ENCODE results near the gene MRPL41. TPM values are rescaled to one million over a fixed set of nuclear protein-coding genes. Genes with fewer than 3 reads are reported as not detected.

The MRPL41 gene
- 47.3 TPM for total RNA-seq
- polyA plus RNA-seq (ENCODE audit: insufficient read depth, low read depth, low replicate concordance) = 150 TPM
- long read RNA-seq, donor 1, transcript MRPL41-201 (2 exons, 1,262 nt) = major isoform, 53 of 60 reads
- long read RNA-seq, donor 1, partial matches to known transcripts = 7 of 60 reads
- long read RNA-seq, donor 1, other reads (novel, unspliced or antisense) = 0 of 60 reads
- long read RNA-seq, donor 2, transcript MRPL41-201 (2 exons, 1,262 nt) = major isoform, 47 of 55 reads
- long read RNA-seq, donor 2, partial matches to known transcripts = 8 of 55 reads
- long read RNA-seq, donor 2, other reads (novel, unspliced or antisense) = 0 of 55 reads
- long read RNA-seq, donor 3, transcript MRPL41-201 (2 exons, 1,262 nt) = major isoform, 58 of 58 reads
- long read RNA-seq, donor 3, partial matches to known transcripts = 0 of 58 reads
- long read RNA-seq, donor 3, other reads (novel, unspliced or antisense) = 0 of 58 reads
- long read RNA-seq, donor 4, transcript MRPL41-201 (2 exons, 1,262 nt) = major isoform, 57 of 57 reads
- long read RNA-seq, donor 4, partial matches to known transcripts = 0 of 57 reads
- long read RNA-seq, donor 4, other reads (novel, unspliced or antisense) = 0 of 57 reads
- long read RNA-seq, donor 5 = 0 reads
- long read RNA-seq, donor 6, transcript MRPL41-201 (2 exons, 1,262 nt) = major isoform, 86 of 101 reads
- long read RNA-seq, donor 6, partial matches to known transcripts = 15 of 101 reads
- long read RNA-seq, donor 6, other reads (novel, unspliced or antisense) = 0 of 101 reads
- long read RNA-seq, donor 7, transcript MRPL41-201 (2 exons, 1,262 nt) = major isoform, 51 of 55 reads
- long read RNA-seq, donor 7, partial matches to known transcripts = 0 of 55 reads
- long read RNA-seq, donor 7, other reads (novel, unspliced or antisense) = 4 of 55 reads
- long read RNA-seq, donor 8, transcript MRPL41-201 (2 exons, 1,262 nt) = major isoform, 62 of 77 reads
- long read RNA-seq, donor 8, partial matches to known transcripts = 15 of 77 reads
- long read RNA-seq, donor 8, other reads (novel, unspliced or antisense) = 0 of 77 reads
- long read RNA-seq, donor 9, transcript MRPL41-201 (2 exons, 1,262 nt) = major isoform, 27 of 27 reads
- long read RNA-seq, donor 9, partial matches to known transcripts = 0 of 27 reads
- long read RNA-seq, donor 9, other reads (novel, unspliced or antisense) = 0 of 27 reads
- long read RNA-seq, donor 10, transcript MRPL41-201 (2 exons, 1,262 nt) = major isoform, 50 of 50 reads
- long read RNA-seq, donor 10, partial matches to known transcripts = 0 of 50 reads
- long read RNA-seq, donor 10, other reads (novel, unspliced or antisense) = 0 of 50 reads

GRCh38 chr9:137551264-137552021 is at the start of gene MRPL41:
Gene MRPL41 (plus strand): TSS chr9:137551879. CDS start chr9:137552082, 203 bp downstream.
- intact Hi-C loops (cut with DNase I) = no loop called here
- H3K27ac ChIP-seq (ENCODE audit: low read depth in 2 of 2, low read length in 2 of 2) = peak within 1 kb of the TSS; percentile 63 to 86
- H3K36me3 ChIP-seq (ENCODE audit: control insufficient read depth in 2 of 3, insufficient read depth in 3 of 3, low read length in 3 of 3) = peaks cover 0 to 10% (median 4%) of the 10 kb centered on the region in 3 donors
- DNase-seq (peak; percentile 90 to 96 (median 93)), FAIRE-seq (no peak)
- no peaks in the 10 kb centered on the region for H3K27me3 ChIP-seq (ENCODE audit: control insufficient read depth, insufficient read depth, low read length)
- TF ChIP-seq, protein P1, sequence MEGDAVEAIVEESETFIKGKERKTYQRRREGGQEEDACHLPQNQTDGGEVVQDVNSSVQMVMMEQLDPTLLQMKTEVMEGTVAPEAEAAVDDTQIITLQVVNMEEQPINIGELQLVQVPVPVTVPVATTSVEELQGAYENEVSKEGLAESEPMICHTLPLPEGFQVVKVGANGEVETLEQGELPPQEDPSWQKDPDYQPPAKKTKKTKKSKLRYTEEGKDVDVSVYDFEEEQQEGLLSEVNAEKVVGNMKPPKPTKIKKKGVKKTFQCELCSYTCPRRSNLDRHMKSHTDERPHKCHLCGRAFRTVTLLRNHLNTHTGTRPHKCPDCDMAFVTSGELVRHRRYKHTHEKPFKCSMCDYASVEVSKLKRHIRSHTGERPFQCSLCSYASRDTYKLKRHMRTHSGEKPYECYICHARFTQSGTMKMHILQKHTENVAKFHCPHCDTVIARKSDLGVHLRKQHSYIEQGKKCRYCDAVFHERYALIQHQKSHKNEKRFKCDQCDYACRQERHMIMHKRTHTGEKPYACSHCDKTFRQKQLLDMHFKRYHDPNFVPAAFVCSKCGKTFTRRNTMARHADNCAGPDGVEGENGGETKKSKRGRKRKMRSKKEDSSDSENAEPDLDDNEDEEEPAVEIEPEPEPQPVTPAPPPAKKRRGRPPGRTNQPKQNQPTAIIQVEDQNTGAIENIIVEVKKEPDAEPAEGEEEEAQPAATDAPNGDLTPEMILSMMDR (IDR thresholded peaks at IDR 0.05; ENCODE audit: borderline replicate concordance, extremely low read depth, insufficient read depth) = peak; percentile 50
- peak within 1 kb of the TSS; percentile 33 to 88 (median 37) for H3K9ac ChIP-seq (ENCODE audit: low read length in 3 of 3)
- H3K4me3 ChIP-seq (ENCODE audit: low read length in 3 of 3) = peak within 1 kb of the TSS; percentile 50 to 84 (median 68)
- no peaks in the 10 kb centered on the region for H3K9me3 ChIP-seq (ENCODE audit: control insufficient read depth in 2 of 3, insufficient read depth in 1 of 3, low read length in 3 of 3)
- peaks cover 0 to 11% (median 5%) of the 10 kb centered on the region in 3 donors for H3K4me1 ChIP-seq (ENCODE audit: control insufficient read depth in 2 of 3, insufficient read depth in 2 of 3, low read depth in 1 of 3, low read length in 3 of 3)

- no peaks in the 10 kb centered on the region for H3K36me3 ChIP-seq (ENCODE audit: control insufficient read depth in 2 of 3, insufficient read depth in 3 of 3, low read length in 3 of 3)
- H3K27ac ChIP-seq (ENCODE audit: low read depth in 2 of 2, low read length in 2 of 2) = no peak overlapping the region
- FAIRE-seq (no peak), DNase-seq (peak in 1 of 5 donors; percentile 22)
- TF ChIP-seq, protein P1 (IDR thresholded peaks at IDR 0.05; ENCODE audit: borderline replicate concordance, extremely low read depth, insufficient read depth) = no peak
- no peaks in the 10 kb centered on the region for H3K27me3 ChIP-seq (ENCODE audit: control insufficient read depth, insufficient read depth, low read length)
- intact Hi-C loops (cut with DNase I) = no loop called here
- H3K9me3 ChIP-seq (ENCODE audit: control insufficient read depth in 2 of 3, insufficient read depth in 1 of 3, low read length in 3 of 3) = no peaks in the 10 kb centered on the region
- no peak overlapping the region for H3K4me3 ChIP-seq (ENCODE audit: low read length in 3 of 3)
- H3K4me1 ChIP-seq (ENCODE audit: control insufficient read depth in 2 of 3, insufficient read depth in 2 of 3, low read depth in 1 of 3, low read length in 3 of 3) = no peaks in the 10 kb centered on the region
- H3K9ac ChIP-seq (ENCODE audit: low read length in 3 of 3) = no peak overlapping the region
Measured at GRCh38 chr9:137502008-137502911, 49.4 kb upstream of the MRPL41 start.

All from kidney (tissue), 22 donors.